ENCODE results near the gene PRELID1. TPM values are rescaled to one million over a fixed set of nuclear protein-coding genes. Genes with fewer than 3 reads are reported as not detected.

Gene PRELID1
- total RNA-seq, 1 donor = 82.2 TPM

GRCh38 chr5:177317959-177318377 is 14.4 kb downstream of the PRELID1 start:
- H3K4me2 ChIP-seq (ENCODE audit: insufficient read depth, low read length) = no peak overlapping the region

DNA sequence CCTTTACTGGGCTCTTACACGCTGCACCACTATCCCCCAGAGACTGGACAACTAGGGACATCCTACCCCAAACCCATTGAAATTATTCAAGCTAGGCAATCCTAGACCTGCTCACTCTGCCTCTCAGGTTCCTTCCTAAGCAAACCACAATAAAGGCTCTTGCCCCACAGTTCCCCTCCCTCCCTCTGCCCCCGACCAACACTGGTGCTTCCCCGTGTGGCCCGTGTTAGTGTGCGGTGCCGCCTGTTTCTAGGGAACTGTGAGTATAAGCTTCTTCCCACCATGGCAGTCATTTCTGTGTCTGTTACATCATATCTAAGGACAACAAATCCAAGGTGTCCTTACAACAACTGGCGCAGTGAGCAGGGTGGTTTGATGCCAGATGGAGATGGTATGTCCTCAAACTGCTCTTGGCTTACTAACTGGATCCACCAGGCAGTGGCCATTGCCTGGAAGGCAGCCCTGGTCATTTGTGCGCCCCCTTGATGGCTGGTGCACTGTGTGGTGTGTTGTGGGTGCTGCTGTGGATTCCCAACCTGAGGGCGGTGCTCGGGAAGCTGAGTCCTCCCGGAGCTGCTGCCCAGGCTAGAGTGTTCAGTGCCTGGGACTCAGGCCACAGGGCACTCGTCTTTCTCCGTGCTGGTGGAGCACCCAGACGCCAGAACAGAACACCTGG is 16.5 kb downstream of the PRELID1 start:
- no peaks in the 10 kb centered on the region for H3K9me3 ChIP-seq (ENCODE audit: low read depth, low read length)
- peaks cover 12% of the 10 kb centered on the region for H4K20me1 ChIP-seq (ENCODE audit: insufficient read depth, low read length)
- H2AFZ ChIP-seq (ENCODE audit: low read length) = no peak overlapping the region
- H3K79me2 ChIP-seq (ENCODE audit: insufficient read depth, low read length) = peaks cover 2% of the 10 kb centered on the region
- H3K4me1 ChIP-seq (ENCODE audit: insufficient read depth, low read length) = no peaks in the 10 kb centered on the region
- peak; percentile 3 for DNase-seq (ENCODE audit: insufficient read length, low spot score, missing footprints)
- no peaks in the 10 kb centered on the region for H3K36me3 ChIP-seq (ENCODE audit: insufficient read depth, low read length)
- H3K4me2 ChIP-seq (ENCODE audit: insufficient read depth, low read length) = no peak overlapping the region
- H3K27ac ChIP-seq (ENCODE audit: low read depth, low read length) = no peak overlapping the region
- no peaks in the 10 kb centered on the region for H3K27me3 ChIP-seq (ENCODE audit: insufficient read depth, low read length)
- no peak overlapping the region for H3K4me3 ChIP-seq (ENCODE audit: insufficient read depth, low read length)
- TF ChIP-seq, protein P1, sequence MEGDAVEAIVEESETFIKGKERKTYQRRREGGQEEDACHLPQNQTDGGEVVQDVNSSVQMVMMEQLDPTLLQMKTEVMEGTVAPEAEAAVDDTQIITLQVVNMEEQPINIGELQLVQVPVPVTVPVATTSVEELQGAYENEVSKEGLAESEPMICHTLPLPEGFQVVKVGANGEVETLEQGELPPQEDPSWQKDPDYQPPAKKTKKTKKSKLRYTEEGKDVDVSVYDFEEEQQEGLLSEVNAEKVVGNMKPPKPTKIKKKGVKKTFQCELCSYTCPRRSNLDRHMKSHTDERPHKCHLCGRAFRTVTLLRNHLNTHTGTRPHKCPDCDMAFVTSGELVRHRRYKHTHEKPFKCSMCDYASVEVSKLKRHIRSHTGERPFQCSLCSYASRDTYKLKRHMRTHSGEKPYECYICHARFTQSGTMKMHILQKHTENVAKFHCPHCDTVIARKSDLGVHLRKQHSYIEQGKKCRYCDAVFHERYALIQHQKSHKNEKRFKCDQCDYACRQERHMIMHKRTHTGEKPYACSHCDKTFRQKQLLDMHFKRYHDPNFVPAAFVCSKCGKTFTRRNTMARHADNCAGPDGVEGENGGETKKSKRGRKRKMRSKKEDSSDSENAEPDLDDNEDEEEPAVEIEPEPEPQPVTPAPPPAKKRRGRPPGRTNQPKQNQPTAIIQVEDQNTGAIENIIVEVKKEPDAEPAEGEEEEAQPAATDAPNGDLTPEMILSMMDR (IDR thresholded peaks at IDR 0.05; ENCODE audit: extremely low read depth, low read depth, low read length) = no peak

More at GRCh38 chr5:177317959-177318377, 14.4 kb downstream of the PRELID1 start:
- TF ChIP-seq, protein P1 (IDR thresholded peaks at IDR 0.05; ENCODE audit: extremely low read depth, low read depth, low read length) = peak; percentile 98
- Histone ChIP-seq H3K27me3 (ENCODE audit: insufficient read depth, low read length) (no peaks in the 10 kb centered on the region), H3K79me2 (ENCODE audit: insufficient read depth, low read length) (no peaks in the 10 kb centered on the region), H3K4me1 (ENCODE audit: insufficient read depth, low read length) (peaks cover 2% of the 10 kb centered on the region), H3K9me3 (ENCODE audit: low read depth, low read length) (no peaks in the 10 kb centered on the region), H3K27ac (ENCODE audit: low read depth, low read length) (no peak overlapping the region), H4K20me1 (ENCODE audit: insufficient read depth, low read length) (peaks cover 15% of the 10 kb centered on the region), H3K36me3 (ENCODE audit: insufficient read depth, low read length) (no peaks in the 10 kb centered on the region), H2AFZ (ENCODE audit: low read length) (no peak overlapping the region), H3K4me3 (ENCODE audit: insufficient read depth, low read length) (no peak overlapping the region)
- DNase-seq (ENCODE audit: insufficient read length, low spot score, missing footprints) = peak; percentile 94

GRCh38 chr5:177320879-177321278 is 17.3 kb downstream of the PRELID1 start:
- peaks cover 2% of the 10 kb centered on the region for H3K79me2 ChIP-seq (ENCODE audit: insufficient read depth, low read length)
- TF ChIP-seq, protein P1 (IDR thresholded peaks at IDR 0.05; ENCODE audit: extremely low read depth, low read depth, low read length) = no peak
- H3K27ac ChIP-seq (ENCODE audit: low read depth, low read length) = no peak overlapping the region
- H3K36me3 ChIP-seq (ENCODE audit: insufficient read depth, low read length) = no peaks in the 10 kb centered on the region
- no peaks in the 10 kb centered on the region for H3K27me3 ChIP-seq (ENCODE audit: insufficient read depth, low read length)
- peaks cover 2% of the 10 kb centered on the region for H3K4me1 ChIP-seq (ENCODE audit: insufficient read depth, low read length)
- H3K9me3 ChIP-seq (ENCODE audit: low read depth, low read length) = no peaks in the 10 kb centered on the region
- H4K20me1 ChIP-seq (ENCODE audit: insufficient read depth, low read length) = peaks cover 12% of the 10 kb centered on the region
- DNase-seq (ENCODE audit: insufficient read length, low spot score, missing footprints) = peak; percentile 31
- H3K4me2 ChIP-seq (ENCODE audit: insufficient read depth, low read length) = no peak overlapping the region
- H3K4me3 ChIP-seq (ENCODE audit: insufficient read depth, low read length) = no peak overlapping the region
- no peak overlapping the region for H2AFZ ChIP-seq (ENCODE audit: low read length)

GRCh38 chr5:177325868-177326381 is 22.3 kb downstream of the PRELID1 start:
- H3K79me2 ChIP-seq (ENCODE audit: insufficient read depth, low read length) = peaks cover 2% of the 10 kb centered on the region
- H3K4me3 ChIP-seq (ENCODE audit: insufficient read depth, low read length) = no peak overlapping the region
- H2AFZ ChIP-seq (ENCODE audit: low read length) = no peak overlapping the region
- DNase-seq (ENCODE audit: insufficient read length, low spot score, missing footprints) = peak; percentile 61
- H3K36me3 ChIP-seq (ENCODE audit: insufficient read depth, low read length) = peaks cover 6% of the 10 kb centered on the region
- TF ChIP-seq, protein P1 (IDR thresholded peaks at IDR 0.05; ENCODE audit: extremely low read depth, low read depth, low read length) = no peak
- no peaks in the 10 kb centered on the region for H4K20me1 ChIP-seq (ENCODE audit: insufficient read depth, low read length)
- no peaks in the 10 kb centered on the region for H3K9me3 ChIP-seq (ENCODE audit: low read depth, low read length)
- H3K4me1 ChIP-seq (ENCODE audit: insufficient read depth, low read length) = peaks cover 19% of the 10 kb centered on the region
- no peaks in the 10 kb centered on the region for H3K27me3 ChIP-seq (ENCODE audit: insufficient read depth, low read length)
- no peak overlapping the region for H3K27ac ChIP-seq (ENCODE audit: low read depth, low read length)
- no peak overlapping the region for H3K4me2 ChIP-seq (ENCODE audit: insufficient read depth, low read length)
